Lower lobe of right lung (tissue), 2 donors: Measurements from ENCODE around the gene DAZAP1. TPM values are rescaled to one million over a fixed set of nuclear protein-coding genes. Genes with fewer than 3 reads are reported as not detected.

Experiments used
- ATAC-seq, 2 donors: fragments of 200-7000 bp; cut with Tn5 transposase; one replicate each; pipeline ENCODE4 v1.9.1; 2020 to 2022; ENCODE audit warnings: mild to moderate bottlenecking in 2 of 2, moderate library complexity in 2 of 2
- DNase-seq: peaks from one replicate; pipeline ENCODE4 v3.0.0-alpha.2; 2020
- H3K27ac ChIP-seq: fragments of 200-600 bp; one replicate; pipeline ENCODE4 v1.8.0; 2022
- H3K27me3 ChIP-seq: fragments of 200-600 bp; one replicate; pipeline ENCODE4 v1.8.0; 2022; ENCODE audit warnings: low read depth
- H3K36me3 ChIP-seq: fragments of 200-600 bp; one replicate; pipeline ENCODE4 v1.8.0; 2022; ENCODE audit warnings: mild to moderate bottlenecking
- H3K4me1 ChIP-seq: fragments of 200-600 bp; one replicate; pipeline ENCODE4 v1.8.0; 2022
- H3K4me3 ChIP-seq: fragments of 200-600 bp; one replicate; pipeline ENCODE4 v1.8.0; 2022; ENCODE audit warnings: mild to moderate bottlenecking
- H3K9me3 ChIP-seq: fragments of 200-600 bp; one replicate; pipeline ENCODE4 v1.8.0; 2022
- CTCF ChIP-seq: fragments of 200-600 bp; IDR thresholded peaks from one replicate; pipeline ENCODE4 v1.8.0; 2022; ENCODE audit warnings: antibody characterized with exemption, mild to moderate bottlenecking
- intact Hi-C: fragments of 100-400 bp; cut with DNase I; formaldehyde crosslinking; loops from one replicate; pipeline ENCODE4 v1.11.0; 2022
- total RNA-seq: library from RNA; stranded (reverse); fragmentation: NEBNext Ultra II Directional; extraction: Animal tissue kit (Norgen Biotek cat#: 25700); gene quantifications from one replicate; pipeline ENCODE4 v1.2.1, GENCODE V29; 2021
- donor health status: DM: no; HTN: yes; CAD: no; lungs with severe emphysema.

DAZAP1 gene
- total RNA-seq, 1 donor from 2014 or later = 89.4 TPM

GRCh38 chr19:1366899-1367870, 40.2 kb upstream of the DAZAP1 start:
- no peak for ATAC-seq
- DNase-seq = no peak
- no peak for TF ChIP-seq CTCF
- Histone ChIP-seq H3K27ac (no peak overlapping the region), H3K4me3 (no peak overlapping the region), H3K9me3 (no peaks in the 10 kb centered on the region), H3K4me1 (peaks cover 17% of the 10 kb centered on the region), H3K27me3 (no peaks in the 10 kb centered on the region), H3K36me3 (peaks cover 91% of the 10 kb centered on the region)
- intact Hi-C loops = no loop called here

DNA sequence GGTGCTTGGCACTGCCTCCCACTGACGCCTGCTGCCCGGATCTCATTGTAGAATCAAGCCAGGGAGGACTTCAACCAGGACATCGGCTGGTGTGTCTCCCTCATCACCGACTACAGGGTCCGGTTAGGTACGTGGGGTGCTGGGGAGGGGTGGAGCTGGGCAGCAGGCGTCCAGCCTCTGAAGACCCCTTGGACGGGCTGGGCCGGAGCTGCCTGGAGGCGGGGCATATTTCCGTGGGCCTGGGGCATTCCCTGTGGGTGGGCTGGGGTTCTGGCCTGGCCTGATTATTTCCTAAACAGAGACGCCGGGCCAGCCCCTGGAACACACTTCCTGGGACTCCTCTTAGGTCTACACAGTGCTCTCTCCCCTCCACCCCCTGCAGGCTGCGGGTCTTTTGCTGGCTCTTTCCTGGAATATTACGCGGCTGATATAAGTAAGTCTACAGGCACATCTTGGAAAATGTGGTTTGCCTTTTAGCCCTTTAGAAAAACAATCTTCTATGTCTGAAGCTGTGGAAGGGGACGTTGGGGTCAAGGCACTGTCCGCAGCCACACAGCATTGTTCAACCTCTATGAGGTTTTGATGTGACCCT, 38.1 kb upstream of the DAZAP1 start:
- no peak for ATAC-seq

GRCh38 chr19:1370579-1371361, 36.6 kb upstream of the DAZAP1 start:
- DNase-seq (no peak), ATAC-seq (no peak)
- no peaks in the 10 kb centered on the region for H3K27me3 ChIP-seq
- no peak for TF ChIP-seq CTCF
- no peak overlapping the region for H3K4me3 ChIP-seq
- H3K27ac ChIP-seq = no peak overlapping the region
- peaks cover 91% of the 10 kb centered on the region for H3K36me3 ChIP-seq
- peaks cover 9% of the 10 kb centered on the region for H3K4me1 ChIP-seq
- no peaks in the 10 kb centered on the region for H3K9me3 ChIP-seq
- intact Hi-C loops = no loop called here

More for the DNA sequence above, 38.1 kb upstream of the DAZAP1 start:
- Histone ChIP-seq H3K4me3 (no peak overlapping the region), H3K27me3 (no peaks in the 10 kb centered on the region), H3K4me1 (peaks cover 9% of the 10 kb centered on the region), H3K9me3 (no peaks in the 10 kb centered on the region), H3K27ac (no peak overlapping the region), H3K36me3 (peaks cover 95% of the 10 kb centered on the region)
- TF ChIP-seq CTCF = no peak
- intact Hi-C loops = no loop called here
- no peak for DNase-seq

GRCh38 chr19:1373042-1373533, 34.3 kb upstream of the DAZAP1 start:
- Histone ChIP-seq H3K9me3 (no peaks in the 10 kb centered on the region), H3K27ac (no peak overlapping the region), H3K4me1 (peaks cover 3% of the 10 kb centered on the region), H3K36me3 (peaks cover 87% of the 10 kb centered on the region), H3K4me3 (no peak overlapping the region), H3K27me3 (no peaks in the 10 kb centered on the region)
- TF ChIP-seq CTCF = no peak
- ATAC-seq = no peak
- intact Hi-C loops = no loop called here
- DNase-seq = no peak

- no peaks in the 10 kb centered on the region for H3K27me3 ChIP-seq
- no peak overlapping the region for H3K4me3 ChIP-seq
- no peak for ATAC-seq
- no peak for TF ChIP-seq CTCF
- H3K27ac ChIP-seq = no peak overlapping the region
- no peak for DNase-seq
- intact Hi-C loops = no loop called here
- no peaks in the 10 kb centered on the region for H3K9me3 ChIP-seq
- H3K4me1 ChIP-seq = peaks cover 3% of the 10 kb centered on the region
- peaks cover 83% of the 10 kb centered on the region for H3K36me3 ChIP-seq
Measured at GRCh38 chr19:1373534-1374249, 33.7 kb upstream of the DAZAP1 start.
